HG03064 (cell line): Measurements from ENCODE around the gene KIF4B.
"Not testable (repeated sequence)": the region's sequence is repeated elsewhere in the genome, so short reads cannot be mapped to it uniquely, and the experiment has no call there.

ENCODE experiments used
- ATAC-seq: cut with Tn5 transposase; IDR thresholded peaks from one replicate; pipeline ENCODE4 v1.9.1; 2021; ENCODE audit warnings: low read depth; ENCODE audit not compliant: unreplicated experiment

The KIF4B gene

DNA sequence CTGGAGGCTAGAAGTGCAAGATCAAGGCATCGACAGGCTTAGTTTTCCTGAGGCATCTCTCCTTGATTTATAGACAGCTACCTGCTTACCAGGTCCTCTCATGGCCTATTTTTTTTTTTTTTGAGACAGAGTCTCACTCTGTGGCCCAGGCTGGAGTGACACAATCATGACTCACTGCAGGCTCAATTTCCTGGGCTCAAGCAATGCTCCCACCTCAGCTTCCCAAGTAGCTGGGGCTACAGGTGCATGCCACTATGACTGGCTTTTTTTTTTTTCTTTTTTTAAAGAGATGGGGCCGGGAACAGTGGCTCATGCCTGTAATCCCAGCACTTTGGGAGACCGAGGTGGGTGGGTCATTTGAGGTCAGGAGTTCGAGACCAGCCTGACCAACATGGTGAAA, 10.8 kb upstream of the KIF4B start:
- ATAC-seq = not testable (repeated sequence)

DNA sequence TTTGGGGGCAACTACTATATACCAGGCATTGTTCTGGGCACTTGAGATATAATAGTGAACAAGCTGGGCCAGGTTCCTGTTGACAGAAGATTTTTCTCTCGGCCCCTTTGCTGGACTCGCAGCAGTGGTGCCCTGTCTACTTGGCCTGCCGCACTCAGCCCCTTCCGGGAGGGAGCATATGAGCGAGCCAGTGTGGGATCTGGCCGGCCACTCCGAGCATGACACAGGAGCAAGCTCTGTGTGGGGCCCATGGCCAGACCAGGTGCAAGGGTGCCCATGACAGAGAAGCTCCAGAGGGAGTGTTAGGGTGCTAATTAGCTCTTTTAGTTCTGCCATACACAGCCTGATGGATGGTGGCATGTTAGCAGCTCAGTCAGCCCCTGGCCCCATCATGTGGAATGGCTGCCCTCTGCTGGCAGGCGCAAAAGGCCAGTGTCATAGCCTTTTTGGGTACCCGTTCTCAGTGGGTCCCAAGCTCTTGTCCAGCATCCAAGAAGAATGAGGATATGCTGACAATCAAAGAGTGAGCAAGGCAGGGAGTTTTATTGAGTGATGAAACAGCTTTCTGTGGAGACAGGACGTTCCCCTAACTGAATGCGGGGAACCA, 9.3 kb upstream of the KIF4B start:
- no peak for ATAC-seq

DNA sequence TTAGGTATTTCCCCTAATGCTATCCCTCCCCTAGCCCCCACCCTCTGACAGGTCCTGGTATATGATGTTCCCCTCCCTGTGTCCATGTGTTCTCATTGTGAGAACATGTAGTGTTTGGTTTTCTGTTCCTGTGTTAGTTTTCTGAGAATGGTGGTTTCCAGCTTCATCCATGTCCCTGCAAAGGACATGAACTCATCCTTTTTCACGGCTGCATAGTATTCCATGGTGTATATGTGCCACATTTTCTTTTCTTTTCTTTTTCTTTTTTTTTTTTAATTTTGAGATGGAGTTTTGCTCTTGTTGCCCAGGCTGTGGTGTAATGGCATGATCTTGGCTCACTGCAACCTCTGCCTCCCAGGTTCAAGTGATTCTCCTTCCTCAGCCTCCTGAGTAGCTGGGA, 7.3 kb upstream of the KIF4B start:
- not testable (repeated sequence) for ATAC-seq

DNA sequence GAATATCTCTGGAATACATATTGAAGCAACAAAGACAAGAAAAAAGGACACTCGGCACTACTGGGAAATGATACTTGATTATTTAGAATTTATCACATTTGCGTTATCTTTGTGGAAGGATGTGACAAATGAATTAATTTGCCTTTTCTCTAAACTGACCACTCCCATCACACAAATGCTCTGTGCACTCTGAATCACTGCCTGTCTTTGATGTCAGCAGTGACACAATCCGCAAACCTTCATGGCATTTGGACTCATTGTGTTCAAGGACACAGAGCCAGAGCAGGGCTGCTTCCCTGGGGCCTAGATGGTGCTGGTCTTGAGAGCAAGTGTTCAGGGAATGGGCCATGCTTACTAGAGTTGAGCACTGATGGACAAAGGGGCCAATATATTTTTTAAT, 4.9 kb upstream of the KIF4B start:
- no peak for ATAC-seq

DNA sequence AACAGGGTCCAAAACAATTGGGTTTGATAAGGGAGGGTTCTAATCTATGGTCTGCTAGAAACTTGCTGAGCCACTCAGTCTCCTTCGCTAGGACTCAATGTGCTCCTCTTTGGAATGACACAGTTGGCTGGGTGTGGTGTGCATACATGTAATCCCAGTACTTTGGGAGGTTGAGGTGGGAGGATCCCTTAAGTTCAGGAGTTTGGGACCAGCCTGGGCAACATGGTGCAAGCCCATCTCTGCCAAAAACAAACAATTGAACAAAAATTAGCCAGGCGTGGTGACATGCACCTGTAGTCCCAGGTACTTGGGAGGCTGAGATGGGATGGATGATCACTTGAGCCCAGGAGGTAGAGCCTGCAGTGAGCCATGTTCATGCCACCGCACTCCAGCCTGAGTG, 2.7 kb upstream of the KIF4B start:
- ATAC-seq = no peak

DNA sequence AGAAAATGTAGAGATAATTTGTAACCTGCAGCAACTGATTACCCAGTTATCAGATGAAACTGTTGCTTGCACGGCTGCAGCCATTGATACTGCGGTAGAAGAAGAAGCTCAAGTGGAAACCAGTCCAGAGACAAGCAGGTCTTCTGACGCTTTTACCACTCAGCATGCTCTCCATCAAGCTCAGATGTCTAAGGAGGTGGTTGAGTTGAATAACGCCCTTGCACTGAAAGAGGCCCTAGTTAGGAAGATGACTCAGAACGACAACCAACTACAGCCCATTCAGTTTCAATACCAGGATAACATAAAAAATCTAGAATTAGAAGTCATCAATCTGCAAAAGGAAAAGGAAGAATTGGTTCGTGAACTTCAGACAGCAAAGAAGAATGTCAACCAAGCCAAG, 1.7 kb downstream of the KIF4B start:
- ATAC-seq = no peak

DNA sequence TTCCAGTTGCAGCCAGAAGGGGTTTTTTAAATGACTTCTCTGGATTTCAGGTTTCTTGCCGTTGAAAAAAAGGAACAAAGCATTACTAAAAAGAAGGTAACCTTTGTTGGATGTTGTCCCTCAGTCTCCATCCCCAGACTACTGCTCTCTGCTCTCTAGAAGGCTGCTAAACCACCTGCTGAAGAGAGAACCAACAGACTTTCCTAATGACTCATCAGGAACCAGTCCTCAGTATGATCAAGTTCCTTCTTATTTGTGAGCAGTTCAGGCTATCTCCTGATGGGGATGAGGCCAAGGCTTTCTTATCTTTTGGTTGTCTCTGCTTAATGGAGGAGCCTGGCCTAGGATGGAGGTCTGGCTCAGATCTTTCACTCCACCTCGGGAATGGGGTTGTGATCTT, 4.1 kb downstream of the KIF4B start:
- ATAC-seq = peak; percentile 95

DNA sequence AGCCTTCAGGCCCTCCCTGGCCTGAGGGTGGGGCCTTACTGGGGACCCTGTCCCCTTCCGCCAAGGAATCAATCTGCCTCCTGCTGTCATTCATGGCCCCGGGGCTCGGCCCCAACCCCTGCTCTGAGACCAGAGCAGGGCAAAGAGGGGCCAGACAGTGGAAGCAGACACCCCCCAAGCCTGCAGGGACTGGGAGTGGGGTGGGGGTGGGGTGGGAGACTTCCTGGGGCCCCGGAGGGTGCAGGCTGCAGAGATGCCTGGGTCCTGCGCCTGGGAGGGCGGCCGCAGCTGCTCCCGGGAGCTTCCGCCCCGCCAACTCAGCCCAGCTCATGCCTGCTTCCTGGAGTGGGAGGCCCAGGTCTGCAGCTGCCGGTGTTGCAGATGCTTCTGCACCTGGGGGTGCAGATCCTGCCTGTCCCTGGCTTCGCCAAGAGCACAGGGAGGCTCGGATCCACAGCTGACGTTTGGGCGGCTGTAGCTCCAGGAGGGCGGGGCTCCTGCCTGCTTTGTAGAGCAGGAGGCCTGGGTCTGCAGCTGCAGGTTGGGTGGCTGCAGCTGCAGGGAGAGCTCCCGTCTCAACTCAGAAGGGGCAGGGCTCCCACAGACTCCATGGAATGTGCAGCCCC, 6.2 kb downstream of the KIF4B start:
- ATAC-seq = no peak

DNA sequence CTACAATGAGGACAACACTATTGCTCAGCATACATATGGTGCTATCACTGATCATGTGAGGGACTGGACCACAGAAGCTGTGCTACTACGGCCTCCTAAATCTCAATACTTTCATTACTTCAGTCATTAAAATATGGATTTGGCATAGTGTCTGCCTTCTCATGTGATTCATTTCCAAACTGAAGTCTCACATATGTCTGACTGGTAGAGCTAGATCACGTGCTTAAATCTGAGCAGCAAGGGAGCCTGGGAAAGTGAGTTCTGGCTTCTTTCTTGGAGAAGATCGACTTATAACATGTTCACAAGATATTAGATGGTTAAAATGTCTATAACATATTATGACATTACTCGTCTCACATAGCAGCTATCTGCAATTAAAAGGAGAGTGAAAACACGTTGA, 8.3 kb downstream of the KIF4B start:
- ATAC-seq = no peak

DNA sequence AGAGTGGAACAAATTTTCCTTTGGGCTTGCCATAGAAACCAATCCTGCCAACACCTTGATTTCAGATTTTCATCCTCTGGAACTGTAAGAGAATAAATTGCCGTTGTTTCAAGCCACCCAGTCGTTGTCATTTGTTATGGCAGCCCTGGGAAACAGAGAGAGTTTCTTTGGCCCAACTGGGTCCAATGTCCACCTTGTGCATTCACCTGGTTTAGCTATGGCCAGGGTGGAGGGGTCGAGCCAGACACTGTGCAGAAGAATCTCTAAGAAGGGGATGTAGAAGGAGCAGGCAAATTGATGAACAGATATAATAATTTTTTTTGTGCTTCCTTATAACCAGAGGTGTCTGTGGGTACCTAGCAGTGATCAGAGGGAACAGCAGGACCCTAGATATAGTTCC, 9.8 kb downstream of the KIF4B start:
- no peak for ATAC-seq

DNA sequence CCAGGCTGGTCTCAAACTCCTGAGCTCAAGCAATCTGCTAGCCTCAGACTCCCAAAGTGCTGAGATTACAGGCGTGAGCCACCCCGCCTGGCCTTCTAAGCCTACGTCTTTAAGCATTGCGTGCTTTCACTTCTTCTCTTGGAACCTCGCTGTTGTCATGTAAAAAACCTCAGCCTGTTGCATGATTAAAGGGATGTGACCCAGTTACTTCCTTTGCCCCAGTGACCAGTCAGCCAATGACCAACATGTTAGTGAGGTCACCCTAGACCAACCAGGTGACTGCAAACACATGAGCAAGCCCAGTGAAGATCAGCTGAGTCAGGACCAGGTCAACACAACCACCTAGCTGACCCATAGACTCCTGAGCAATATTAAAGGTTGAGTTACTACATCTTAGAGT, 10.5 kb downstream of the KIF4B start:
- no peak for ATAC-seq

DNA sequence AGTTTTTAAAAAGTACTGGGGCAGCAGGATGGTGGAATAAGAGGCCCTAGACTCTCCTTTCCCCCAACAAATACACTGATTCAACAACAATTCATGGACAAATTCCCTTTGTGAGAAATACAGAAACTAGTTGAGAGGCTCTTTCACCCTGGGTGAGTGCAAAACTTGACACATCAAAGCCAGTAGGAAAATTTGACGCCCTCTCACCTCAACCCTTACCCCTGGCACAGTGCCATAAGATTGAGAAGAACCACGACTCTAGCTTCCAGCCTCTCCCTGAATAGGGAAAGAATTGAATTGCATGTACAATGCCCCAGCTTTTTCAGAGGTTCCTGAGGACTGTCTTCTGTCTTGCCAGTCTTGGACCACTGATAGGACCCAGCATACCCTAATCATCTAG, 12.3 kb downstream of the KIF4B start:
- ATAC-seq = no peak

DNA sequence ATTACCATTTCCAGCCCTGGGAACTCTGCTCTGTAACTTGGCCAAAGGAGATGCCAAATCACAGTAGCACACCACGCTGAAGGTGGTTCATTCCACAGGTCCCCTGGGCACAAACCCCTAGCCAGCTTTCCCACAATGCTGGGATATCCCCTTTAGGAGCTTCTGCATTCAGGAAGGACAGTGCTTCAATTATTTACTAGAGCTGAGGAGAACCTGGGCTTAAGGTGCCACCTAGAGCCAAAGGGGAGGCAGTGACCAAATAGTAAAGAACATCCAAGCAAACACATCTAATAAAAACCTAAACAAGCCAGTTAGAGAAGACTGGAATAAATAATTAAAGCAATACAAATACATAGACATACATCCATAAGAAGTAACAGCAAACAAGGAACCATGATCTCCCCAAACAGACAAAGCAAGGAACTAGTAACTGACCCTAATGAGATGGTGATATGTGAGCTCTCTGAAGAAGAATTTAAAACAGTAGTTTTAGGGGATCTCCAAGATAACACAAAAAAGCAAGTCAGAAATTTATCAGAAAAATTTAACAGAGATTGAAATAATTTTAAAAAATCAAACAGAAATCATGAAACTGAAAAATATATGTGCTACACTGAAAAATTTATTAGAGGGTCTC, 14.6 kb downstream of the KIF4B start:
- ATAC-seq = no peak

DNA sequence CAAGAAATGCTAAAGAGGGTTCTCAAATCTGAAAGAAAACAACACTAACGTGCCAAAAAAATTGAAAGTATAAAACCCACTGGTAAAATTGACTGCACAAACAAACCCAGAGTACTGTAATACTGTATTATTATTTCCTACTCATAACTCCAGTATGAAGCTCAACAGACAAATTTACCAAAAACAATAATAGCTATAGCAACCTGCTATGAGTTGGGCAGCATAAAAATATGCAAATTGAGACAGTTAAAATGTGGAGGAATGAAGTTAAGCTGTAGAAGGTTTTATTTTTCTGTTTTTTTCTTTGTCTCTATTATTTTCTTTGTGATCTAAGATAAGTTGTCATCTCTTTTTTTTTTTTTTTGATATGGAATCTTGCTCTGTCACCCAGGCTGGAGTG, 15.7 kb downstream of the KIF4B start:
- no peak for ATAC-seq

DNA sequence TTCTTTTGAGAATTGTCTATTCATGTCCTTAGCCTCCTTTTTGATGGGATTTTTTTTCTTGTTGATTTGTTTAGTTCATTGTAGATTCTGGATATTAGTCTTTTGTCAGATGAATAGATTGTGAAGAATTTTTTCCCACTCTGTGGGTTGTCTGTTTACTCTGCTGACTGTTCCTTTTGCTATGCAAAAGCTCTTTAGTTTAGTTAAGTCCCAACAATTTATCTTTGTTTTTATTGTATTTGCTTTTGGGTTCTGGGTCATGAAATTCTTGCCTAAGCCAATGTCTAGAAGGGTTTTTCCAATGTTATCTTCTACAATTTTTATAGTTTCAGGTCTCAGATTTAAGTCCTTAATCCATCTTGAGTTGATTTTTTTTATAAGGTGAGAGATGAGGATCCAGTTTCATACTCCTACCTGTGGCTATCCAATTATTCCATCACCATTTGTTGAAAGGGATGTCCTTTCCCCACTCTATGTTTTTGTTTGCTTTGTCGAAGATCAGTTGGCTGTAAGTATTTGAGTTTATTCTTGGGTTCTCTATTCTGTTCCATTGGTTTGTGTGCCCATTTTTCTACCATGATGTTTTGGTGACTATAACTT, 20.7 kb downstream of the KIF4B start:
- ATAC-seq = not testable (repeated sequence)

DNA sequence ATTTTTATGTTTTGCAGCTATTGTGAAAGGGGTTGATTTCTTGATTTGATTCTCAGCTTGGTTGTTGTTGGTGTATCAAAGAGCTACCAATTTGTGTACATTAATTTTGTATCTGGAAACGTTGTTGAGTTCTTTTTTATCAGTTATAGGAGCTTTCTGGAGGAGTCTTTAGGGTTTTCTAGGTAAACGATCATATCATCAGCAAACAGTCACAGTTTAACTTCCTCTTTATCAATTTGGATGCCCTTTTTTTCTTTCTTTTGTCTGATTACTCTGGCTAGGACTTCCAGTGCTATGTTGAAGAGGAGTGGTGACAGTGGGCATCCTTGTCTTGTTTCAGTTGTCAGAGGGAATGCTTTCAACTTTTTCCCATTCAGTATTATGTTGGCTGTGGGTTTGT, 21.5 kb downstream of the KIF4B start:
- ATAC-seq = not testable (repeated sequence)

DNA sequence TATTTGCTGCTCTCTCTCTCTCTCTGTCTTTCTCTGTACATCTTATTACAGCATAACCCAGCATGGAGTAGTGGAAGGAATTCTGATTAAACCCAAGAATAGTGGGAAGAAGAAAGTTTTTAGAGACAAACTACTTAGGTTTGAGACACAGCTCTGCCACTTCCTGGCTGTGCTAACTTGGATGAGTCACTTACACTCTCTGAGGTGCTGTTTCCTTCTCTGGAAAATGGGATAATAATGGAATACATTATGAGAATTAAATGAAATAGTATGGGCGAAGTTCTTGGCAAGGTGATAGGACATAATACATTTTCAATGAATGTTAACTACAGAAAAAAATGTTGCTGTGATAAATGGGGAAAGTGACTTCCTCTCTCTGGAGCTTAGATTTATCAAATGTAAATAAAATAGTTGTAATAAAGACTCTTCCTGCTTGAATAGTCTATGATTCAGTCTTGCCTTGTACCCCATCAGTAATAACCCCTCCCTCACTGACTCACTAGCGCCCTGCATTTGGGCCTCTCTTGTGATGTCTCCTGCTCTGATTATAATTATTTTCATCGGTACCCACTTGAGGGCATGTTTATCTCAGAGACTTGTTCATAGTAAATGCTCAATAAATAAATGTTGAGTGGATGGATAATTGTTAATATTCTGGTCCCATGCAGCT, 27.6 kb downstream of the KIF4B start:
- ATAC-seq = no peak

DNA sequence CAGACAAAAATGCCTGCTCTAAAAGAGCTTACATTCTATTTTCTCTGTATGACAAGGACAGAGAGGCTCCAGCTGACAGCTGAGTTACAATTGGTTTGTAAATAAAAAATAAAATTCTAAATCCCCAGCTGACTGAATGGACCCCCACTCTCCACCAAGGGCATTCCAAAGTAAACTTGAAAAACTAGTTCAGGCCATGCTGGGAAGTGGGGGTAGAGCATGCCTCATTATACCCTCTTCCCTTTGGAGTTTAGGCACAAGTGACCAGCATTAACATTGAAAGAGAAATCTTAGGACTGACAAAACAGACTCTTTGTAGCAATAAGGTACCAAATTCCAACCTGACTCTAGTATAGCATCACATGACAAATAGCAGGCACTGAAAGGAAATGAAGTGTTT, 31.0 kb downstream of the KIF4B start:
- ATAC-seq = no peak

DNA sequence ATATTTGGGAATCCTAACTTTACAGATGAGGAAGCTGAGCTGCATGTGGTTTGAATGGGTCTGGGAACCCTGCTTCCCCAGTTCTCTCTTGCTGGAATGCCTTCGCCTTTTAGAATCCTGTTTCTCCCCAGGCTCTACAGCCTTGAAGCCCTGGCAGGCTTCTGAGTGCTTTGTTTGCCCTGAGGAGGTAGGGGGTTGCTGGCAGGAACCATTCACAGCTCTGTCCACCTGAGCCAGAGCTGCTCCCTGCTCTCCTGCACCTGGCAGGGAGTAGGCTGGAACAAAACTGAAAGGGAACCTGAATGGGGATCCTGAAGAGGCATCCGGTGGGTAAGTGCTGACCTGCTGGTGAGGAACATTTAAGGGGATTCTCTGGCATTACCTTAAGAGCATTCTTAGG, 33.0 kb downstream of the KIF4B start:
- no peak for ATAC-seq

DNA sequence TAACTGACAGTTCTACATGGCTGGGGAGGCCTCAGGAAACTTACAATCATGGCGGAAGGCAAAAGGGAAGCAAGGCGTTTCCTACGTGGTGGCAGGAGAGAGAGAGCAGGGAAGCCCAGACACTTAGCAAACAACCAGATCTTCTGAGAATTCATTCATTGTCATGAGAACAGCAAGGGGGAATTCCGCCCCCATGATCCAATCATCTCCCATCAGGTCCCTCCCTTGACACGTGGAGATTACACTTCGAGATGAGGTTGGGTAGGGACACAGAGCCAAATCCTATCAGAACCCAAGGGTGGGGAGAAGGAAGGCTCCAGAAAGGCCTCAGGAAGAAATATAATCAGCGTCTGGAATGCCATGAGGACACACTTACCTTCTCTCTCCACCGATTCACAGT, 34.3 kb downstream of the KIF4B start:
- no peak for ATAC-seq

DNA sequence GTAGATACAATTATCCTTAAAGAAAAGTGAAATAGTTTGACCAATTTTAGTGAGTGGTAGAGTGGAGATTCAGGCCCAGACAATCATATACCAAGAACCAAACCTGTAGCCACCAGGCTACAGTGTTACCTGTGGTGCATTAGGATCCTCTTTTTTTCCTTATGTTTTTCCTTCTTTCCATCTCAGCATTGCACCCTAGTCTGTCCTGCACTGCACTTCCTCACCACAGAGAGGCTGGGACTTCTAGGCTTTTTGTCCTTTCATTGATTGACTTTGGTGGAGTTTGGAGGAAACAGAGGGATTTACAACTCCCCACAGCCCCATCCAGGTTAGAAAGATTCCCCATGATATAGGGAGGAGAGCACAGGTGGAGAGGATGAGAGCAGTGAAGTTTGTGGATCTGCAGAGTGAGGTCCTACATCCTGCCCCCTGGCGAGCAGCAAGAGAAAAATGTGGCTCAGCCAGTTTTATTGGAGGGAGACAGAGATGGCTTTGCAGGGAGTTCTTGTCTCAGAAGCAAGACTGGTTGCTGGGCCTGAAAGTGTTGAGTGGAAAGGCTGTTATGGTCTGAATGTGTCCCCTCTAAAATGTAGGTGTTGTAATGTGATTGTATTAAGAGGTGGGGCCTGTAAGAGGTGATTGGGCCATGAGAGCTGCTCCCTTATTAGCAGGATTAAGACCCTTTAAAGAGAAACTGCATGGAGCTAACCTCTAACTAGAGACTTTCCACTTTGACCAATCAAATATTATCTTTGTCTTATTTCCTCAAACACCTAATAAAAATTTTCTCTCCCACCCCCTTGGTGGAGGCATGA, 36.2 kb downstream of the KIF4B start:
- no peak for ATAC-seq
